Heart left ventricle (tissue), 16 donors: Measurements from ENCODE around the gene NARF. TPM values are rescaled to one million over a fixed set of nuclear protein-coding genes. Genes with fewer than 3 reads are reported as not detected.

Source experiments
- ATAC-seq, 4 donors: fragments of 200-7000 bp; cut with Tn5 transposase; one replicate each; pipeline ENCODE4 v1.9.1; 2020 to 2022; ENCODE audit warnings: moderate library complexity in 4 of 4, mild to moderate bottlenecking in 3 of 4, moderate number of reproducible peaks in 1 of 4
- DNase-seq, 5 donors: peaks; one replicate each; pipeline ENCODE4 v3.0.0-alpha.2; 2020
- H3K27ac ChIP-seq, 12 donors: fragments of 200-600 bp; sonication (generic) in 4 of 12; one replicate each; pipeline versions ENCODE4 v1.5.0 to v1.8.0; 2016 to 2022; ENCODE audit warnings: mild to moderate bottlenecking in 2 of 12
- H3K27me3 ChIP-seq, 9 donors: fragments of 200-600 bp; sonication (generic) in 2 of 9; one replicate each; pipeline versions ENCODE4 v1.5.1 to v1.8.0; 2016 to 2022; ENCODE audit warnings: mild to moderate bottlenecking in 3 of 9
- H3K36me3 ChIP-seq, 9 donors: fragments of 200-600 bp; sonication (generic) in 2 of 9; one replicate each; pipeline versions ENCODE4 v1.5.0 to v1.8.0; 2018 to 2022; ENCODE audit warnings: mild to moderate bottlenecking in 2 of 9
- H3K4me1 ChIP-seq, 12 donors: fragments of 200-600 bp; sonication (generic) in 4 of 12; one replicate each; pipeline versions ENCODE4 v1.5.0 to v1.8.0; 2016 to 2022; ENCODE audit warnings: mild to moderate bottlenecking in 3 of 12
- H3K4me3 ChIP-seq, 12 donors: fragments of 200-600 bp; sonication (generic) in 4 of 12; one replicate each; pipeline versions ENCODE4 v1.5.0 to v1.8.0; 2017 to 2022; ENCODE audit warnings: mild to moderate bottlenecking in 9 of 12, moderate library complexity in 4 of 12
- H3K9me3 ChIP-seq, 12 donors: fragments of 200-600 bp; sonication (generic) in 4 of 12; one replicate each; pipeline versions ENCODE4 v1.5.0 to v1.8.0; 2016 to 2022; ENCODE audit warnings: mild to moderate bottlenecking in 1 of 12
- CTCF ChIP-seq, 12 donors: fragments of 200-600 bp; sonication (generic) in 4 of 12; IDR thresholded peaks; one replicate each; pipeline versions ENCODE4 v1.5.0 to v1.8.0; 2018 to 2022; ENCODE audit warnings: antibody characterized with exemption in 12 of 12, mild to moderate bottlenecking in 5 of 12
- POLR2A ChIP-seq, 2 donors: fragments of 450-650 bp; IDR thresholded peaks; one replicate each; pipeline ENCODE4 v1.6.1; 2017; ENCODE audit warnings: antibody characterized with exemption in 2 of 2, mild to moderate bottlenecking in 2 of 2, moderate library complexity in 2 of 2
- WGBS, 4 donors: extraction: QIAGEN DNeasy Blood & Tissue Kit in 2 of 4; methylation state at CpG; one replicate each; pipeline versions ENCODE4 v1.1.5 to v1.1.7; 2013 to 2018; 5-methylcytosine and 5-hydroxymethylcytosine counted together
- intact Hi-C, 10 donors: fragments of 100-400 bp; cut with DNase I; formaldehyde crosslinking; loops; one replicate each; pipeline versions ENCODE4 v1.11.1 to v1.14.2; 2022
- polyA plus RNA-seq, 2 donors: library from polyadenylated mRNA; stranded (reverse); fragments of 200-250 nt; gene quantifications; one replicate each; pipeline ENCODE4 v1.2.3, GENCODE V29; 2013
- total RNA-seq, 9 donors: library from RNA; depleted of rRNA in 2 of 9; stranded (reverse); fragments of >200 nt in 2 of 9; fragmentation: NEBNext Ultra II Directional in 3 of 9; extraction: Animal tissue kit (Norgen Biotek cat#: 25700) in 3 of 9; gene quantifications; one replicate each; pipeline versions ENCODE4 v1.1.0 to v1.2.4, GENCODE V29; 2016 to 2023
- donor health status: ischemic (EF 13 %, LVEDD 7.1; RV severe dilation, severe dysfunction).
- donor health status: healthy with polysubstance abuse.
- donor health status: DM: no; HTN: yes; CAD: no.
- donor health status: DM: no; HTN: no; CAD: no.
- donor health status: ischemic (EF 25% LVEDD 6.9; RV normal size, moderate dysfunction).
- donor health status: ischemic (EF 25% LVEDD 5.7; RV mildly dilated, moderate dysfunction).
- donor health status: healthy.
- donor health status: DM: yes; HTN: yes; CAD: no.
- donor health status: ischemic (EF 35%, LVEDD 5.7; RV mildly dilated, moderate dysfunction).
- donor health status: nonischemic (EF 11% LVEDD 7.7; RV severe dilation, severe dysfunction).
- donor health status: DM: yes; HTN: yes; CAD: no.
- donor health status: PGD.
- donor health status: ischemic (EF 29% LVEDD 5.4; RV normal size, mild dysfunction).
- donor health status: nonischemic (EF 23%, LVEDD 6.1; RV moderate dilation, normal function).

Gene NARF
- total and polyA plus RNA-seq, 11 donors = 48.6 to 111 (median 63.0) TPM

GRCh38 chr17:82475458-82475857 lies 16.9 kb downstream of the NARF start:
- H3K36me3 ChIP-seq = peaks cover 0 to 98% (median 91%) of the 10 kb centered on the region in 9 donors
- no peak overlapping the region for H3K27ac ChIP-seq
- intact Hi-C loops = no loop called here
- no peak for TF ChIP-seq POLR2A (IDR thresholded peaks at IDR 0.05)
- no peak for TF ChIP-seq CTCF (IDR thresholded peaks at IDR 0.05)
- H3K4me1 ChIP-seq = no peaks in the 10 kb centered on the region
- no peaks in the 10 kb centered on the region for H3K27me3 ChIP-seq
- ATAC-seq (no peak), DNase-seq (no peak)
- no peaks in the 10 kb centered on the region for H3K9me3 ChIP-seq
- H3K4me3 ChIP-seq = no peak overlapping the region
- 76 to 85% (median 80%) methylated on average over 8 of the region's 8 CpGs for WGBS, 4 donors

GRCh38 chr17:82477934-82478333 lies 19.4 kb downstream of the NARF start:
- 92 to 100% (median 95%) methylated on average over 5 to 8 of the region's 8 CpGs for WGBS, 4 donors
- intact Hi-C loops = no loop called here
- ATAC-seq (no peak), DNase-seq (no peak)
- H3K4me1 ChIP-seq = no peaks in the 10 kb centered on the region
- H3K27me3 ChIP-seq = no peaks in the 10 kb centered on the region
- H3K36me3 ChIP-seq = peaks cover 0 to 100% (median 96%) of the 10 kb centered on the region in 9 donors
- H3K27ac ChIP-seq = no peak overlapping the region
- no peak for TF ChIP-seq POLR2A (IDR thresholded peaks at IDR 0.05)
- no peak for TF ChIP-seq CTCF (IDR thresholded peaks at IDR 0.05)
- no peak overlapping the region for H3K4me3 ChIP-seq
- no peaks in the 10 kb centered on the region for H3K9me3 ChIP-seq

GRCh38 chr17:82479602-82480001 lies 21.1 kb downstream of the NARF start:
- no peak for ATAC-seq
- no peak for DNase-seq
- intact Hi-C loops = no loop called here
- Histone ChIP-seq H3K9me3 (no peaks in the 10 kb centered on the region), H3K4me1 (peaks cover 0 to 3% (median 0%) of the 10 kb centered on the region in 12 donors), H3K4me3 (no peak overlapping the region), H3K27me3 (no peaks in the 10 kb centered on the region), H3K36me3 (peaks cover 0 to 100% (median 96%) of the 10 kb centered on the region in 9 donors), H3K27ac (no peak overlapping the region)
- TF ChIP-seq CTCF (IDR thresholded peaks at IDR 0.05) = no peak
- 82 to 91% (median 85%) methylated on average over 5 of the region's 5 CpGs for WGBS, 4 donors

- H3K4me3 ChIP-seq = no peak overlapping the region
- 76 to 82% (median 81%) methylated on average over 6 to 9 of the region's 9 CpGs for WGBS, 4 donors
- no peaks in the 10 kb centered on the region for H3K9me3 ChIP-seq
- intact Hi-C loops = no loop called here
- H3K36me3 ChIP-seq = peaks cover 0 to 100% (median 97%) of the 10 kb centered on the region in 9 donors
- H3K27me3 ChIP-seq = no peaks in the 10 kb centered on the region
- H3K4me1 ChIP-seq = peaks cover 0 to 3% (median 0%) of the 10 kb centered on the region in 12 donors
- no peak overlapping the region for H3K27ac ChIP-seq
- TF ChIP-seq POLR2A (IDR thresholded peaks at IDR 0.05) (no peak), CTCF (IDR thresholded peaks at IDR 0.05) (no peak)
- DNase-seq = no peak
- no peak for ATAC-seq
Observed at GRCh38 chr17:82480318-82480717, 21.8 kb downstream of the NARF start.
